Erythroblast (primary cell): ENCODE data around the gene KBTBD8.
A peak's percentile ranks its signal among the peaks of the same experiment; 100 is the strongest.

Experiments used
- DNase-seq, 2 experiments: peaks; one replicate each; lab custom pipeline; 2025; lab: John Stamatoyannopoulos, UW
- GATA1 ChIP-seq: IDR thresholded peaks from 2 replicates; pipeline ENCODE4 v1.6.1; 2011; ENCODE audit warnings: low read depth, mild to moderate bottlenecking, control low read depth, low read length, moderate library complexity
- POLR2A ChIP-seq: IDR thresholded peaks from 2 replicates; pipeline ENCODE4 v1.6.1; 2011; ENCODE audit warnings: mild to moderate bottlenecking, low read length

Gene KBTBD8

DNA sequence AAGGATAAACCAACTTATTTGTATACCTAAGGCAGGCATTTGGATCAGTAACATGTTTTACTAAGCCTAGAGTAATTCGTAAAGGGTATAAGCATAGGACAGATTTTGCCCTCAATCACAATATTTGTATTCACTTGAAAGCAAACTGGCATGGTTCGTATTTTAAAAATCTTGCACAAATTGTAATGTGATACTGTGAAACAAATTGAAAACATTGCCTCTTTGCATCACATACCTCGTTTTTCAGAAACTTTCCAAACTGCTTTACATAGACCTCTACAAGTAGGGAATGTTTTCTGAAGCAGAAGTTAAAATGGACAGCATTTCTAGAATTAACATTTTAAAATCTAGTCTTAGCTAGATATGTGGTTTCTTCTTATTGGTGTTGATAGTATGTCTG lies 11.6 kb downstream of the KBTBD8 start:
- TF ChIP-seq POLR2A (no peak), GATA1 (no peak)
- no peak for DNase-seq

DNA sequence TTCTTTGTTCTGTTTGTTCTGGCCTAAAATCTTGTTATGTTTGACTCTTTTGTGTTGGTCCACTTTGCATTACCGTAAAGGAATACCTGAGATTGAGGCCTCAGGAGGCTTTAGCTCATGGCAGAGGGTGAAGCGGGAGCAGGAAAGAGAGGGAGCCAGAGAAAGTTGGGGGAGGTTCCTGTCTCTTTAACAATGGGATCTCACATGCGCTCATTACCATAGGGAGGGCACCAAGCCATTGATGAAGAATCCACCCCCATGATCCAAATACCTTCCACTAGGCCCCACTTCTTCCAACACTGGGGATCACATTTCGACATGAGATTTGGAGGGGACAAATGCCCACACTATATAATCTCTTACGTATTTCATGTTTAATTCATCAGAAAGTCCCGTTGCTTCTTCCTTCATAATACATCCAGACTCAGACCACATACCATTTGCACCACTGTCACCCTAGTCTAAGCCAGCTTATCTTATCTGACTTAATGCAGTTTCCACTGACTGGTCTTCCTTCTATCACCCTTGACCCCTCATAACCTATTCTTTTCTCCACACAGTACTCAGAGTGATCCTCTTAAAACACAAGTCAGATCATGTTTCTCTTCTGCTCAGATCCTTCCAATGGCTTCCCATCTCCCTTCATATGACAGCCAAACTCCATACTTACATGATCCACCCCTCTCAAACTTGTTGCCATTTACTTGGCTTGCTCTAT lies 13.5 kb downstream of the KBTBD8 start:
- no peak for TF ChIP-seq GATA1
- no peak for TF ChIP-seq POLR2A
- peak; percentile 65 to 84 for DNase-seq

DNA sequence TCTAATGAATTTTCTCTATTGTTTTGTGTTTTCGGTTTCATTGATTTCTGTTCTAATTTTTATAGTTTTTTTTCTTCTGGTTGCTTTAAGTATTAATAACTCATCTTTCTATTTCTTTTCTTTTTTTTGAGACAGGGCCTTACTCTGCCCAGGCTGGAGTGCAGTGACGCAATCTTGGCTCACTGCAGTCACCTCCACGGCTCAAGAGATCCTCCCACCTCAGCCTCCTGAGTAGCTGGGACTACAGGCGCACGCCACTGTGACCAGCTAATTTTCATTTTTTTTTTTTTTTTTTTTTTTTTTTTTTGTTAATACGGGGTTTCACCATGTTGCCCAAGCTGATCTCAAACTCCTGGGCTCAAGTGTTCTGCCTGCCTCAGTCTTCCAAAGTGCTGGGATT lies 14.5 kb downstream of the KBTBD8 start:
- DNase-seq, result peak; percentile 50
- TF ChIP-seq POLR2A, result no peak
- no peak for TF ChIP-seq GATA1

DNA sequence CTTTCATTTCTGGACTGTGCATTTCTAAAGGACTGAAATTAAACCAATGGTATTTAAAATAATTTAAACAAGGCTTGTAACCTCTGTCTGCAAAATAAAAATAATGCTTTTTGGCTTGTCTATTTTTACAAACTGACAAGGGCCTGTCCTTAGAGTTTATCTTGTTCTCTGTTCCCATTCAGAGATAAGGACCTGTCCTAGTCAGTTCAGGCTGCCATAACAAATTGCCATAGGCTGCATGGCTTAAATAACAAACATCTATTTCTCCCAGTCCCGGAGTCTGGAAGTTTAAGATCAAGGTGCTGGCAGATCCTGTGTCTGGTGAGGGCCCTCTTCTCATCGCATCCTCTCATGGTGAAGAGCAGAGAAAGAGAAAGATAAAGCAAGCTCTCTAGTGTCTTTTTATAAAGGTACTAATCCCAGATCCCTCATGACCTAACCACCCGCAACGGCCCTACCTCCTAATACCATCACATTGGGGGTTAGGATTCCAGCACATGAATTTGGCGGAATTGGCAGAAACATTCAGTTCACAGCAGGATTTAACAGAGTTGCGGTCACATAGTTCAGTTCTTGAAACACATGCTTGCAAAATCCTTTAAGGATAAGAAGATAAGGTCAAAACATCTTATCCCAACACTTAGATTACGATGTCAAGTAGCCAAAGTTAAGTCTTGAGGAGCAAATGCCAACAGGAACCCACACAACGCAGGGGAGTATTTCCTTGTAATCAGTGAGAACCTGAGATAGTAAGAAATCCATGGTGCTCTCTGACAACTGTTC lies 17.8 kb downstream of the KBTBD8 start:
- DNase-seq, result peak; percentile 39 to 55
- TF ChIP-seq GATA1 (no peak), POLR2A (no peak)

DNA sequence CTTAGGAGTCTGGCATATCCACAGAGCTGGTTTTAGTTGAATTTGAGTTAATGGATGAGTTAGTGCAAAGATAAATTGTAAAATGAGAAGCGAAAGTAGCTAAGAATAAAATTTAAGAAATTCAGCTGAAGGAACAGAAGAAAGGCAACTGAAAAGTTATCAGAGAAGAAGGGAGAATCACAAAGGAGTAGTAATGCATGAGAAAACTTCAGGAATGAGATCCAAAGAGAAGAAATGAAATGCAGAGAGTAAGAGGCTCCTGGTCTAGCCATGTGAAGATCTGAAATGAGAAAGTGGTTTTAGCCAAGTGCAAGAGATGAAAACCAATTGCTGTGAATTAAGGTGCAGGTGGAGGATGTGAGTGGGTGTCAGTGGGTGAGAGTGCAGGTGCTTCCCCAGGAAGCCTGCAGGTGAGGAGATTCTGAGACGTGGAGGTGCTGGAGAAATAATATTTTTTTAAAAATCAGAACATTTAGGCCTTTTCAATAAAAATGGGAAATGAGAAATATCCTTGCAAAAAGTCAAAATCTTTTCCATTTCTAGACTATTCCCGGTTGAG lies 18.5 kb downstream of the KBTBD8 start:
- peak in 1 of 2 experiments; percentile 36 for DNase-seq
- TF ChIP-seq POLR2A (no peak), GATA1 (no peak)

DNA sequence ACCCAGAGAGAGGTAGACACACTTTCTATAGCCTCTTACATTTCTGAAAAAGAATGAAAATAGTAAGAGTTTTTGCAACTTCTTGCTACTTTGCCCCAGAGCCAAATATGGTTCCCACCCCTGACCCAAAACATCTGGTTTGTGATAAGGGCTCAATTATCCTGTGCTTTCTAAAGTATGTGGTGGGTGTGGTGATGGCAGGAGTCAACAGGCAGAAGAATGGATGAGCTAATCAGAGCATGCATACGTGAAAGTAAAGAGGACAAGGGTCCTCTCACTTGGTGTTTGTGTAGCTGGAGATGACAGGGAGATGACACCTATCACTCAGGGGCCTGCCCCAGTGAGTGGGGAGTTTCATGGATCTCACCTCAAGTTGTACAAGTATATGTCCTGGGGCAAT lies 19.1 kb downstream of the KBTBD8 start:
- TF ChIP-seq POLR2A (no peak), GATA1 (no peak)

DNA sequence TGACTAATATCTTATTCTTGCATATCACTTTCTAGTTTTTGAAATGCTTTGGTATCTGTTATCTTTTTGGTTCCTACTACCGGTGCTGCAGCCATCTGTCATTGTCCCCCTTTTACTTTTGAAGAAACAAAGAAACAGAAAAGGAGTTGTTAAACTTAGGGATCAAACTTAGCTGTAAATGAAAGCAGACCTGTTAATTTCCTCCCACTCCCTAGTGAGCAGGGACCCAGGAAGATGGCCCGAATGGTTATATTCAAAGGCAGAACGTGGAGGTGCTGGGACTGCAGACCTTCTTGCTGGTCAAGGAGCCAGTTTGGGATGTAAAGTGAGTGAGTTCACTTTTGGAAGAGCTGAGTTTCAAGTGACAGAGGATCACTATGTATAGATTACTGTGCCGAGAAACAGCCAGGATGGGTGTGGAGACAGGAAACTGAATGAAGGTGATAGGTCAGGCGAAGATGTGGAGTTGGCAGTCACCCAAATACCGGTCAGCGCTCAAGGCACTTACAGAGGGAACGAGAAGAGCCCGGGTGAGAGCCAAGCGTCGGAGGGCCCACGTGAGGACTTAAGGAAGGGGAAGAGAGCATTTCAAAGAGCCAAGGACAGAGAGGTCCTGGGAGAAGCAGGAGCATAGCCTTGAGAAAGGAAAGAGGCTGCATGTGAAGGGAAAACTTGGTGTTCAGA lies 20.1 kb downstream of the KBTBD8 start:
- DNase-seq, result peak; percentile 89 to 91
- TF ChIP-seq GATA1, result no peak
- peak; percentile 37 for TF ChIP-seq POLR2A

More for the DNA sequence above, 19.1 kb downstream of the KBTBD8 start:
- peak; percentile 89 to 96 for DNase-seq

DNA sequence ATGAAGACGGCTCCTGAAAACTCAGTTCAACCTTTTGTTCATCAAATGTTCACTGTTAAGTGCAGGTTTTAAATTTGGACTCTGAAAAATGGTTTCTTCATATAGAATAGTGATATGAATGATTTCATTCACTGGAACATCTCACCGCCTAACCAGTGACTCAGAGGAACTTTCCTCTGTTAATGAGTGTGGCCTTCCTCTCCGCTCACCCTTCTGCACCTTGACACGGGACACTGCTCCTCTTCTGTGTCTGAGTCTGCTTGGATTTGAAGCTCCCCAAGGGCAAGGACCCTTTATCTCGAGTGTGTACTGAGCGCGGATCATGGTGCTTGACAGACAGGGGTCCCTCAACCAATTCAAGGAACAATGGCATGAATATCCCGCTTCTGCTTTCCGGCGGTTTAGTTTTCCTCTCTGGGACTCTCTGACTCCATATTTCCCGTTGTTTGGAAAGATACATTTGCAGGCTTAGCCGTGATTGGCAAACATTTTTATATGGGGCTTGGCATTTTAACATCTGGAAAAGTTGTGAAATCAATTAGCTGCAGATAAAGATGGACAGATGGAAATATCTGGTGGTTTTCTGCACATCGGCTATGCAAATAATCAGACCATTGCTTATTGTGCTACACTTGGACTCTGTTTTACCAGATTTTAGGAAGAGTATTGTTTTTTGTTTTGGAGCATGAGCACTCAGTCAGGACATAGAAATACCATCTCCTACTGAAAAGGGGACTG lies 20.9 kb downstream of the KBTBD8 start:
- TF ChIP-seq POLR2A, result no peak
- no peak for TF ChIP-seq GATA1
- DNase-seq, result peak; percentile 45 to 51

DNA sequence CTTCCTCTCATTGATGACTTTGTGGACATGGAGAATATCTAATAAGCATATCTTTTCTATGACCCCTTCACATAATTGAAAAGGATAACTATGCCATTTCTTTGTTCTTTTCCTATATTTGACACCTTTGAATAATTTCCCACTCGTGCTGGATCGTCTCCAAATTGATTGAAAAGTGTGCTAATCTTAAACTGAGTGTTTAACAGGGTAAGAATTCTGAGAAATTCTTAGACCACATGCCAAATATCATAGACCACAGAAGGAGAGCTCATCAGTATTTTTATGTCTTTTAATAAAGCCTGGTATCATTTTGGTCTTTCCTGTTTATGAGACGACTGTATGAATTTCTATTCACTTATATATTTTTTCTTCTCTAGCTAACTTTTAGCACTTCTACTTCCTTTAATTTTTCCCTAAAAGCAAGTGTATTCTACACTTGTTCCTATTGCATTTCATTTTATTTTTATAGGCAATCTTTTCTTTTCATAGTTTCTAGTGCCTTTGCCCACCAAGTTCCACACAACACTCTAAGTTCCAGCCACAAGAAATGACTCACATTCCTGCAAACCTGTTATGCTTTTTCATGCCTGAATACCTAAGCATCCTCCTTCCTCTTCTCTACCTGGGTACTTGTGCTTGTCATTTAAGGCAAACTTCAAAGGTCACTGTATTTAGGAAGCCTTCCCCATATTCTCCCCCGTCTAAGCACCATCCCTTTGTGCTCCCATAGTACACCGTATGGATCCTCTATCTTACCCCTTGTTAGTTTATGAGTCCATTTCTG lies 30.1 kb downstream of the KBTBD8 start:
- no peak for TF ChIP-seq GATA1
- TF ChIP-seq POLR2A, result no peak
- DNase-seq, result no peak

DNA sequence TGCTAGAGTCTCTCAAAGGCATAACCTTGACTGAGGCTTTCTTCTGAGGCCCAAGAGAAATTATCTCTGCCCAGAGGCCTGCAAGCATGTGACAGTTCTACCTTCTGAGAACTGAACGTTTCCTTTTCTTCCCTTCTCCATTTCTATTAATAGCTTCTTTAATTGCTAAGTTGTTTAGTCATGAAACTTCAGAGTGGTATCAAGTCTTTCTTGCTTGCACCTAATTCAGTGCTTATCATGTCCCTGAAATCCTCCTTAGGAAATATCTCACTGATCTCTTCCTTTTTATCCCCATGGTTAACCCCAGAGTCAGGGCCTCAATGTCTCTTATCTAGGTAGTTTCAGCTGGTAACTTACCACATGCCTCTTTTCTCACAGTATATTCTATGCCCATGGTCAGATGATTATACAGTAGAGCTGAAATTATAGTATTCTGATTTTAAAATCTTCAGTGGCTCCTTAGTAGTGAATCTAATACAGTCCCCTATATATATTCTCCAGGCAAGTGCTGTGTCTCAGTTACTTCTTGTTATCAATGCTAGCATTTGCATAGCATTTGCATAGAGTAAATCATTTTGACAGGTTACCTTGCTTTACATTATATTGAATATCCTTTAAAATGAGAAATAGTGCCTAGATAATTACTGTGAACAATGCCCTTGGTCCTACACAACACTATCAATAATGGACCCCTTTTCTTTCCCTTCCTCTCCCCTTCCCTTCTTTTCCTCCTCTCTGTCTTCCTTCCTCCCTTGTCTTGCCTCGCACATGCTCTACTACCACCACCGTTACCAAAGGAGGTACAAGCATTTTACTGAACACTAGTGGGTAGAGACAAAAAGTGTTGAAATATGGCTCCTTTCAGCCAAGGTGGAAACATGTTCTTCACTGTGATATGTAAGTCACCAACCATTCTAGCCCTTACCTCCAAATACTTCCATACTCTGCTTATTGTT lies 33.0 kb downstream of the KBTBD8 start:
- no peak for TF ChIP-seq POLR2A
- no peak for TF ChIP-seq GATA1
- peak; percentile 67 to 88 for DNase-seq

DNA sequence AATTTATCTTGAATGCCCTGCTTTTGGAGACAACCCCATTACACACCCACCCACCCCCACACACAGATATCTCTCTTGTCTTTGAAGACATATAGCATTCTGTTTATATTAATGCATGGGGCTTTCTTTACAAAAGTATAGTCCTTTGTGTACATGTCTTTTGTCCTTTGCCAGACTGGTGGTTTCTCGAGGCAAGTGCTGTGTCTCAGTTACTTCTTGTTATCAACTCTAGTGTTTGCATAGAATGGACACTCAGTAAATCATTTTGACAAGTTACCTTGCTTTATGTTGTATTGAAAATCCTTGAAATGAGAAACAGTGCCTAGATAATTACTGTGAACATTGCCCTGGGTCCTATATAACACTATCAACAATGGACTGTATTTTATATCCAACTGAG lies 33.9 kb downstream of the KBTBD8 start:
- TF ChIP-seq POLR2A (no peak), GATA1 (no peak)
- DNase-seq, result no peak
